GM08714 (cell line): ENCODE measurements around the gene RNF167.

Source experiments
- H3K4me3 ChIP-seq: fragments of 200-500 bp; sonication (Bioruptor generic); 2 replicates; pipeline ENCODE4 v1.5.1; 2014; ENCODE audit warnings: mild to moderate bottlenecking, low read length, inconsistent platforms
- ZNF274 ChIP-seq: IDR thresholded peaks from 2 replicates; pipeline ENCODE4 v1.6.1; 2012; ENCODE audit warnings: mild to moderate bottlenecking, low read depth, low read length

Gene RNF167

GRCh38 chr17:4949321-4950074 is 9.4 kb downstream of the RNF167 start:
- TF ChIP-seq ZNF274: no peak
- H3K4me3 ChIP-seq: peak overlapping the region; percentile 68

GRCh38 chr17:4950075-4950745 is 10.1 kb downstream of the RNF167 start:
- no peak for TF ChIP-seq ZNF274
- peak overlapping the region; percentile 58; the same call in 1 of the 2 replicates for H3K4me3 ChIP-seq

GRCh38 chr17:4950746-4951204 is 10.7 kb downstream of the RNF167 start, which contains the start of gene ENO3:
Gene ENO3, plus strand, starts transcription at chr17:4951119. Its CDS starts 711 bp downstream, at chr17:4951830.
- no peak for TF ChIP-seq ZNF274
- peak within 1 kb of the TSS; percentile 58; the same call in 1 of the 2 replicates for H3K4me3 ChIP-seq

- no peak overlapping the region for H3K4me3 ChIP-seq
- no peak for TF ChIP-seq ZNF274
These were observed 11.4 kb downstream of the RNF167 start for GRCh38 chr17:4951486-4951885.

- TF ChIP-seq ZNF274: no peak
- no peak overlapping the region for H3K4me3 ChIP-seq
These were observed 13.4 kb downstream of the RNF167 start for GRCh38 chr17:4953451-4953961.

GRCh38 chr17:4955091-4955490 is 15.0 kb downstream of the RNF167 start:
- TF ChIP-seq ZNF274: no peak
- no peak overlapping the region for H3K4me3 ChIP-seq

- no peak for TF ChIP-seq ZNF274
- no peak overlapping the region for H3K4me3 ChIP-seq
These were observed 16.5 kb downstream of the RNF167 start for GRCh38 chr17:4956493-4957061.

GRCh38 chr17:4958102-4958501 is 18.0 kb downstream of the RNF167 start:
- no peak overlapping the region for H3K4me3 ChIP-seq
- no peak for TF ChIP-seq ZNF274

- no peak overlapping the region for H3K4me3 ChIP-seq
- no peak for TF ChIP-seq ZNF274
These were observed 19.3 kb downstream of the RNF167 start for GRCh38 chr17:4959261-4959965.

GRCh38 chr17:4960279-4960922 is 20.3 kb downstream of the RNF167 start:
- no peak overlapping the region for H3K4me3 ChIP-seq
- TF ChIP-seq ZNF274: no peak

- H3K4me3 ChIP-seq: no peak overlapping the region
- TF ChIP-seq ZNF274: no peak
These were observed 25.4 kb downstream of the RNF167 start for GRCh38 chr17:4965311-4965986.

- TF ChIP-seq ZNF274: no peak
These were observed 26.9 kb downstream of the RNF167 start for GRCh38 chr17:4966844-4967538.

More at GRCh38 chr17:4966844-4967538, 26.9 kb downstream of the RNF167 start:
- peak overlapping the region; percentile 77 for H3K4me3 ChIP-seq
